Measurements from ENCODE around the gene MND1.

DNA sequence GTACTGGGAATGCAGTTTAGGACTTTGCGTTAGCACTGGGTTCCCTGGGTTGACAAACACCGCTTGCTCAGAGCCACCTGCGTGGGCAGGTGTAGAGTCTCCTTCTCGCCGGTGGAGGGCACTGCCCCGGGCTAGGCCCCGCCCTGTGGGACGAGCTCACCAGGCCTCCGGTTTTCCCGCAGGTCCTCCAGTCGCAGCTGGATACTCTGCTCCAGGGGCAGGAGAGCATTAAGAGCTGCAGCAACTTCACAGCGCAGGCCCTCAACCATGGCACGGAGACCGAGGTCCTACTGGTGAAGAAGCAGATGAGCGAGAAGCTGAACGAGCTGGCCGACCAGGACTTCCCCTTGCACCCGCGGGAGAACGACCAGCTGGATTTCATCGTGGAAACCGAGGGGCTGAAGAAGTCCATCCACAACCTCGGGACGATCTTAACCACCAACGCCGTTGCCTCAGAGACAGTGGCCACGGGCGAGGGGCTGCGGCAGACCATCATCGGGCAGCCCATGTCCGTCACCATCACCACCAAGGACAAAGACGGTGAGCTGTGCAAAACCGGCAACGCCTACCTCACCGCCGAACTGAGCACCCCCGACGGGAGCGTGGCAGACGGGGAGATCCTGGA is 49.2 kb upstream of the MND1 start:
- TF ChIP-seq, protein P1, sequence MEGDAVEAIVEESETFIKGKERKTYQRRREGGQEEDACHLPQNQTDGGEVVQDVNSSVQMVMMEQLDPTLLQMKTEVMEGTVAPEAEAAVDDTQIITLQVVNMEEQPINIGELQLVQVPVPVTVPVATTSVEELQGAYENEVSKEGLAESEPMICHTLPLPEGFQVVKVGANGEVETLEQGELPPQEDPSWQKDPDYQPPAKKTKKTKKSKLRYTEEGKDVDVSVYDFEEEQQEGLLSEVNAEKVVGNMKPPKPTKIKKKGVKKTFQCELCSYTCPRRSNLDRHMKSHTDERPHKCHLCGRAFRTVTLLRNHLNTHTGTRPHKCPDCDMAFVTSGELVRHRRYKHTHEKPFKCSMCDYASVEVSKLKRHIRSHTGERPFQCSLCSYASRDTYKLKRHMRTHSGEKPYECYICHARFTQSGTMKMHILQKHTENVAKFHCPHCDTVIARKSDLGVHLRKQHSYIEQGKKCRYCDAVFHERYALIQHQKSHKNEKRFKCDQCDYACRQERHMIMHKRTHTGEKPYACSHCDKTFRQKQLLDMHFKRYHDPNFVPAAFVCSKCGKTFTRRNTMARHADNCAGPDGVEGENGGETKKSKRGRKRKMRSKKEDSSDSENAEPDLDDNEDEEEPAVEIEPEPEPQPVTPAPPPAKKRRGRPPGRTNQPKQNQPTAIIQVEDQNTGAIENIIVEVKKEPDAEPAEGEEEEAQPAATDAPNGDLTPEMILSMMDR (IDR thresholded peaks at IDR 0.05): no peak
- no peak for TF ChIP-seq POLR2A (IDR thresholded peaks at IDR 0.05)

Measured in heart left ventricle (tissue), 13 donors.